NCI-H1436 (cell line): ENCODE data around the gene ATP5MC2.
"Not testable (repeated sequence)": the region's sequence is repeated elsewhere in the genome, so short reads cannot be mapped to it uniquely, and the experiment has no call there.

Experiments used
- DNase-seq: peaks from one replicate; lab custom pipeline; 2025; lab: John Stamatoyannopoulos, UW

The ATP5MC2 gene

GRCh38 chr12:53694756-53695151 lies 18.9 kb upstream of the ATP5MC2 start:
- no peak for DNase-seq

- DNase-seq, result no peak
Measured at GRCh38 chr12:53688134-53688533, 12.3 kb upstream of the ATP5MC2 start.

- no peak for DNase-seq
Measured at GRCh38 chr12:53686436-53686835, 10.6 kb upstream of the ATP5MC2 start.

- DNase-seq, result no peak
Measured at GRCh38 chr12:53684654-53685220, 8.9 kb upstream of the ATP5MC2 start.

- no peak for DNase-seq
Measured at GRCh38 chr12:53683983-53684382, 8.1 kb upstream of the ATP5MC2 start.

- DNase-seq, result no peak
Measured at GRCh38 chr12:53683494-53683893, 7.6 kb upstream of the ATP5MC2 start.

GRCh38 chr12:53680061-53680460 lies 4.2 kb upstream of the ATP5MC2 start:
- DNase-seq, result not testable (repeated sequence)

- no peak for DNase-seq
Measured at GRCh38 chr12:53677800-53678148, 1.9 kb upstream of the ATP5MC2 start.

GRCh38 chr12:53677016-53677799 lies 1.3 kb upstream of the ATP5MC2 start:
- DNase-seq, result no peak

GRCh38 chr12:53676656-53677015 lies 753 bp upstream of the ATP5MC2 start:
- no peak for DNase-seq

GRCh38 chr12:53674977-53675700 lies 744 bp downstream of the ATP5MC2 start:
- no peak for DNase-seq

- DNase-seq, result no peak
Measured at GRCh38 chr12:53670971-53671370, 4.9 kb downstream of the ATP5MC2 start.

GRCh38 chr12:53670308-53670707 lies 5.6 kb downstream of the ATP5MC2 start:
- DNase-seq, result no peak

- DNase-seq, result no peak
Measured at GRCh38 chr12:53667080-53667479, 8.8 kb downstream of the ATP5MC2 start.

GRCh38 chr12:53664936-53665335 lies 10.9 kb downstream of the ATP5MC2 start:
- no peak for DNase-seq

GRCh38 chr12:53664191-53664590 lies 11.7 kb downstream of the ATP5MC2 start:
- DNase-seq, result no peak

- DNase-seq, result no peak
Measured at GRCh38 chr12:53660041-53660440, 15.8 kb downstream of the ATP5MC2 start.

GRCh38 chr12:53659571-53659981 lies 16.3 kb downstream of the ATP5MC2 start:
- no peak for DNase-seq

GRCh38 chr12:53659011-53659551 lies 16.8 kb downstream of the ATP5MC2 start:
- no peak for DNase-seq

- DNase-seq, result no peak
Measured at GRCh38 chr12:53657041-53657440, 18.8 kb downstream of the ATP5MC2 start.

GRCh38 chr12:53653595-53653994 lies 22.3 kb downstream of the ATP5MC2 start:
- no peak for DNase-seq

- DNase-seq, result no peak
Measured at GRCh38 chr12:53652366-53652765, 23.5 kb downstream of the ATP5MC2 start.

GRCh38 chr12:53651737-53652136 lies 24.1 kb downstream of the ATP5MC2 start:
- DNase-seq, result no peak
